Stimulated activated naive CD8-positive, alpha-beta T cell treated with anti-CD3 and anti-CD28 coated beads, Interleukin-15, amount 100 ng/mL, for 72 hours (primary cell): Measurements from ENCODE around the gene NAA15.
"Not testable (repeated sequence)": the region's sequence is repeated elsewhere in the genome, so short reads cannot be mapped to it uniquely, and the experiment has no call there.

ENCODE experiments used
- ATAC-seq: fragments of 150-1000 bp; cut with Tn5 transposase; 2 replicates; pipeline ENCODE4 v1.10.0; 2021; ENCODE audit warnings: mild to moderate bottlenecking, moderate library complexity
- DNase-seq, 2 donors: peaks; one replicate each; pipeline ENCODE4 v3.0.0; 2021 to 2022
- H3K27ac Mint-ChIP-seq, 2 donors: one replicate each; pipeline ENCODE4 v1.8.0; 2022; ENCODE audit warnings: mild to moderate bottlenecking in 2 of 2, mixed read lengths in 2 of 2, moderate library complexity in 2 of 2
- H3K27me3 Mint-ChIP-seq: one replicate; pipeline ENCODE4 v1.8.0; 2022; ENCODE audit warnings: mixed read lengths
- H3K4me1 Mint-ChIP-seq: one replicate; pipeline ENCODE4 v1.8.0; 2022; ENCODE audit warnings: mild to moderate bottlenecking, mixed read lengths
- H3K4me3 Mint-ChIP-seq, 2 donors: one replicate each; pipeline ENCODE4 v1.8.0; 2022; ENCODE audit warnings: mild to moderate bottlenecking in 2 of 2, mixed read lengths in 2 of 2, moderate library complexity in 1 of 2
- H3K9me3 Mint-ChIP-seq, 2 donors: one replicate each; pipeline ENCODE4 v1.8.0; 2022; ENCODE audit warnings: mixed read lengths in 2 of 2

Gene NAA15

GRCh38 chr4:139315221-139315675, 13.9 kb downstream of the NAA15 start:
- DNase-seq (no peak), ATAC-seq (no peak)
- no peaks in the 10 kb centered on the region for H3K9me3 Mint-ChIP-seq
- no peaks in the 10 kb centered on the region for H3K27me3 Mint-ChIP-seq
- peak overlapping the region in 1 of 2 donors; percentile 18 for H3K4me3 Mint-ChIP-seq
- H3K27ac Mint-ChIP-seq, result peak overlapping the region in 1 of 2 donors; percentile 63
- peaks cover 75% of the 10 kb centered on the region for H3K4me1 Mint-ChIP-seq

GRCh38 chr4:139316733-139317132, 15.4 kb downstream of the NAA15 start:
- ATAC-seq (no peak), DNase-seq (no peak)
- Mint-ChIP-seq H3K4me3 (peak overlapping the region in 1 of 2 donors; percentile 3), H3K9me3 (peaks cover 0 to 1% of the 10 kb centered on the region in 2 donors), H3K27ac (peak overlapping the region; percentile 5 to 73), H3K27me3 (no peaks in the 10 kb centered on the region), H3K4me1 (peaks cover 76% of the 10 kb centered on the region)

- DNase-seq, result no peak
- Mint-ChIP-seq H3K9me3 (peaks cover 0 to 8% of the 10 kb centered on the region in 2 donors), H3K27me3 (no peaks in the 10 kb centered on the region), H3K27ac (no peak overlapping the region), H3K4me3 (no peak overlapping the region), H3K4me1 (peaks cover 76% of the 10 kb centered on the region)
- no peak for ATAC-seq
Observed at GRCh38 chr4:139317635-139318034, 16.3 kb downstream of the NAA15 start.

GRCh38 chr4:139319571-139319970, 18.3 kb downstream of the NAA15 start:
- no peak overlapping the region for H3K4me3 Mint-ChIP-seq
- ATAC-seq (no peak), DNase-seq (no peak)
- H3K4me1 Mint-ChIP-seq, result peaks cover 76% of the 10 kb centered on the region
- H3K27ac Mint-ChIP-seq, result no peak overlapping the region
- H3K27me3 Mint-ChIP-seq, result no peaks in the 10 kb centered on the region
- H3K9me3 Mint-ChIP-seq, result peaks cover 0 to 8% of the 10 kb centered on the region in 2 donors

GRCh38 chr4:139322070-139322469, 20.8 kb downstream of the NAA15 start:
- not testable (repeated sequence) for H3K4me3 Mint-ChIP-seq, H3K27ac Mint-ChIP-seq, DNase-seq, ATAC-seq, H3K9me3 Mint-ChIP-seq, H3K27me3 Mint-ChIP-seq
- H3K4me1 Mint-ChIP-seq, result peaks cover 56% of the 10 kb centered on the region

- ATAC-seq, H3K27ac Mint-ChIP-seq, DNase-seq, H3K4me3 Mint-ChIP-seq, H3K27me3 Mint-ChIP-seq, H3K9me3 Mint-ChIP-seq: not testable (repeated sequence)
- H3K4me1 Mint-ChIP-seq, result peaks cover 52% of the 10 kb centered on the region
Observed at GRCh38 chr4:139322541-139322940, 21.2 kb downstream of the NAA15 start.

GRCh38 chr4:139324620-139325019, 23.3 kb downstream of the NAA15 start:
- Mint-ChIP-seq H3K27ac (no peak overlapping the region), H3K4me3 (no peak overlapping the region), H3K4me1 (peaks cover 52% of the 10 kb centered on the region), H3K27me3 (no peaks in the 10 kb centered on the region), H3K9me3 (peaks cover 0 to 8% of the 10 kb centered on the region in 2 donors)
- no peak for ATAC-seq
- DNase-seq, result no peak

- DNase-seq (no peak), ATAC-seq (no peak)
- Mint-ChIP-seq H3K4me3 (no peak overlapping the region), H3K27ac (peak overlapping the region in 1 of 2 donors; percentile 1), H3K27me3 (no peaks in the 10 kb centered on the region), H3K9me3 (no peaks in the 10 kb centered on the region), H3K4me1 (peaks cover 39% of the 10 kb centered on the region)
Observed at GRCh38 chr4:139329665-139330200, 28.4 kb downstream of the NAA15 start.

- no peaks in the 10 kb centered on the region for H3K9me3 Mint-ChIP-seq
- ATAC-seq (no peak), DNase-seq (no peak)
- H3K27ac Mint-ChIP-seq, result peak overlapping the region in 1 of 2 donors; percentile 67
- H3K4me3 Mint-ChIP-seq, result no peak overlapping the region
- no peaks in the 10 kb centered on the region for H3K27me3 Mint-ChIP-seq
- peaks cover 36% of the 10 kb centered on the region for H3K4me1 Mint-ChIP-seq
Observed at GRCh38 chr4:139330283-139330682, 29.0 kb downstream of the NAA15 start.

GRCh38 chr4:139331185-139331584, 29.9 kb downstream of the NAA15 start:
- Mint-ChIP-seq H3K4me3 (peak overlapping the region in 1 of 2 donors; percentile 60), H3K27me3 (no peaks in the 10 kb centered on the region), H3K4me1 (peaks cover 36% of the 10 kb centered on the region), H3K27ac (peak overlapping the region; percentile 92 to 95), H3K9me3 (no peaks in the 10 kb centered on the region)
- ATAC-seq, result peak; percentile 56
- no peak for DNase-seq

- Mint-ChIP-seq H3K4me1 (peaks cover 36% of the 10 kb centered on the region), H3K9me3 (no peaks in the 10 kb centered on the region), H3K4me3 (no peak overlapping the region), H3K27me3 (no peaks in the 10 kb centered on the region), H3K27ac (no peak overlapping the region)
- DNase-seq (no peak), ATAC-seq (no peak)
Observed at GRCh38 chr4:139333046-139333445, 31.7 kb downstream of the NAA15 start.

GRCh38 chr4:139337612-139338011, 36.3 kb downstream of the NAA15 start:
- peaks cover 5% of the 10 kb centered on the region for H3K4me1 Mint-ChIP-seq
- DNase-seq, result no peak
- peak overlapping the region; percentile 9 to 65 for H3K27ac Mint-ChIP-seq
- no peaks in the 10 kb centered on the region for H3K9me3 Mint-ChIP-seq
- no peak for ATAC-seq
- H3K27me3 Mint-ChIP-seq, result no peaks in the 10 kb centered on the region
- no peak overlapping the region for H3K4me3 Mint-ChIP-seq

GRCh38 chr4:139361301-139361700, 60.0 kb downstream of the NAA15 start:
- Mint-ChIP-seq H3K9me3 (no peaks in the 10 kb centered on the region), H3K27me3 (no peaks in the 10 kb centered on the region), H3K27ac (no peak overlapping the region)

GRCh38 chr4:139367421-139368090, 66.3 kb downstream of the NAA15 start:
- Mint-ChIP-seq H3K27me3 (no peaks in the 10 kb centered on the region), H3K9me3 (no peaks in the 10 kb centered on the region), H3K4me3 (no peak overlapping the region), H3K27ac (no peak overlapping the region), H3K4me1 (no peaks in the 10 kb centered on the region)
- ATAC-seq (no peak), DNase-seq (no peak)

More at GRCh38 chr4:139361301-139361700, 60.0 kb downstream of the NAA15 start:
- DNase-seq (no peak), ATAC-seq (no peak)
- Mint-ChIP-seq H3K4me1 (no peaks in the 10 kb centered on the region), H3K4me3 (no peak overlapping the region)

- Mint-ChIP-seq H3K27ac (no peak overlapping the region), H3K4me3 (no peak overlapping the region), H3K9me3 (no peaks in the 10 kb centered on the region), H3K27me3 (no peaks in the 10 kb centered on the region), H3K4me1 (no peaks in the 10 kb centered on the region)
- DNase-seq, result no peak
- no peak for ATAC-seq
Observed at GRCh38 chr4:139368998-139369397, 67.7 kb downstream of the NAA15 start.

GRCh38 chr4:139374251-139374650, 72.9 kb downstream of the NAA15 start:
- ATAC-seq (no peak), DNase-seq (no peak)
- Mint-ChIP-seq H3K4me1 (no peaks in the 10 kb centered on the region), H3K27ac (no peak overlapping the region), H3K9me3 (no peaks in the 10 kb centered on the region), H3K4me3 (no peak overlapping the region), H3K27me3 (no peaks in the 10 kb centered on the region)
